ENCODE results near the gene KCNIP4.

Gene KCNIP4

DNA sequence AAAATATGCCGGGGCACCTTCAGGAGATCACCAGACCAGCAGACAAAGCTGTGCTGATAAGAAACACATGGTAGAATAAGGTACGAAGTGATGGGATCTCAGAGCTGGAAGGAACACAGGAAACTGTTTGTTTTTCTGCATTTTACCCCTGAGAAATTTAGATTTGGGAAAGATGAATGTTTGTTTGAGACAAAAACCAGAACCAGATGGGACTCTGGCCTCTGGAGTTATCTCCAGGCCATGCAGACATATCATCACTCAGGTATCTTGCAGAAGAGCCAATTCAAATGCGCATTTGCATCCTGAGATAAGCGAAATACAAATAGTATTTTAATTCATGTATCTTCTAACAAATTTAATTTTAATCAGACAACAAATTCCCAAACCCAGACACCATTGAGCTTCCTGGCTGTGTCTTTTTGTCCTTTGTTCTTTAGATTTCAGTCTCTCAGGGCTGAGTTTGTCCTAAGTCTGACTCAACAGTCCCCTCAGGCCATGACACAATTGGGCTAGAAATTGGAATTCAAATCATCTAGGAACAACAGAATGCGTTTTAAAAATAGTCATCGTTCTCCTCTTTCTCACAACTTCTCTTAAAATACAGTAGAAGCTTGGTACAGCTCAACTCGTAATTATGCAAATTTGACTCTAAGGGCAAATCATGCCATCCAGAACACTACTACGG, 1089.3 kb downstream of the KCNIP4 start:
- Histone ChIP-seq H3K9ac (ENCODE audit: insufficient read length) (no peak overlapping the region), H3K9me3 (ENCODE audit: low read depth, low read length) (no peaks in the 10 kb centered on the region), H3K36me3 (ENCODE audit: insufficient read depth, low read length) (no peaks in the 10 kb centered on the region), H3K27ac (no peak overlapping the region), H3K4me3 (no peak overlapping the region)
- DNase-seq (ENCODE audit: low read depth, low spot score) = no peak
- TF ChIP-seq FOXP2 (optimal IDR thresholded peaks at IDR 0.05; ENCODE audit: control extremely low read depth, extremely low read length, insufficient read depth) (no peak), EZH2 (IDR thresholded peaks at IDR 0.05) (no peak), POLR2AphosphoS5 (IDR thresholded peaks at IDR 0.05; ENCODE audit: borderline replicate concordance, low read depth, low read length) (no peak)

DNA sequence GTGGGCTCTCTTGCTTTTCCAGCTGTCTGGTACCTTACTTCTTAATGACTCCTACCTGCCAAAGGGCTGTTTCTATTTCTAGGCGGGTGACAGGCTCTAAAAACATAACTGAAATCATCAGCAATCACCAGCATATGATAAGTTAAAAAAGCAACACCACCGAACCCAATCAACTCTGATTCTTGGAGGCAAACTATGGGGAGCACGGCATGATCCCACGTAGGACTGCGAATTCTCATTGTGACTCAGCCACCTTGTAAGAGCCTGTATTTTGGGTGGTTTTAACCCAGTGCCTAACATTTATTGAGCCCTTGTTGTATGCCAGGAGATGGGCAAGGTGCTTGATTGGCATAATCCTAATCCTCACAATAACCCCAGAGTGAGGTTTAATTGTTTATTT, 1091.5 kb downstream of the KCNIP4 start:
- H3K36me3 ChIP-seq (ENCODE audit: insufficient read depth, low read length) = no peaks in the 10 kb centered on the region
- no peak overlapping the region for H3K4me3 ChIP-seq
- DNase-seq (ENCODE audit: low read depth, low spot score) = no peak
- TF ChIP-seq EZH2 (IDR thresholded peaks at IDR 0.05) (no peak), POLR2AphosphoS5 (IDR thresholded peaks at IDR 0.05; ENCODE audit: borderline replicate concordance, low read depth, low read length) (no peak), FOXP2 (optimal IDR thresholded peaks at IDR 0.05; ENCODE audit: control extremely low read depth, extremely low read length, insufficient read depth) (no peak)
- H3K27ac ChIP-seq = no peak overlapping the region
- H3K9me3 ChIP-seq (ENCODE audit: low read depth, low read length) = no peaks in the 10 kb centered on the region
- no peak overlapping the region for H3K9ac ChIP-seq (ENCODE audit: insufficient read length)

DNA sequence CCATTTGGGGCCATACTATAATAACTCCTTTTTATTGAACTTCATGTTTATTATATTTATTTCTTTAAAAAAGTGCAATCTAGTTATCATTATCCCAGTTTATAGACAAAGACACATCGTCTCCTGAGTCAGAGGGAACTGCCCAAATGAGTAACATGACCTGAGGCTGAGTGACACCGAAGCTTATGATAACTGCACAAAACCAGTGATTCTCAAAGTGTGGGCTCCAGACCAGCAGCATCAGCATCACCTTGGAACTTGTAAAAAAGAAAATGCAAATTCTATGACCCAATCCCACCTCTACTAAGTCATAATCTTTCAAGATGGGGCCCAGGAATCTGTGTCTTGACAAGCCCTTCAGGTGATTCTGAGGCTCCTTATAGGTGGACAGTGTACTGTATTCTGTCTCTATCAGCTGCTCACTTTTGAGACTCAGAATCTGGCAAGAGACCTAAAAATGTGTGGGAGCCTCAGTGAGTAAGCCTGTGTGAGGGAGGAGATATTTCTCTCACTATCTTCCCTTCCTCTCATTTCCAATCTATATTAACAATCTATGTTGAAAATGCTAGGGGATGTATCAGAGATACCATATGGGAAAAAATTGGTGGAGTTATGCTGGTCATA, 1101.3 kb downstream of the KCNIP4 start:
- TF ChIP-seq POLR2AphosphoS5 (IDR thresholded peaks at IDR 0.05; ENCODE audit: borderline replicate concordance, low read depth, low read length) (no peak), EZH2 (IDR thresholded peaks at IDR 0.05) (no peak), FOXP2 (optimal IDR thresholded peaks at IDR 0.05; ENCODE audit: control extremely low read depth, extremely low read length, insufficient read depth) (no peak)
- H3K9me3 ChIP-seq (ENCODE audit: low read depth, low read length) = no peaks in the 10 kb centered on the region
- no peak overlapping the region for H3K9ac ChIP-seq (ENCODE audit: insufficient read length)
- DNase-seq (ENCODE audit: low read depth, low spot score) = no peak
- no peaks in the 10 kb centered on the region for H3K36me3 ChIP-seq (ENCODE audit: insufficient read depth, low read length)
- no peak overlapping the region for H3K27ac ChIP-seq
- no peak overlapping the region for H3K4me3 ChIP-seq

DNA sequence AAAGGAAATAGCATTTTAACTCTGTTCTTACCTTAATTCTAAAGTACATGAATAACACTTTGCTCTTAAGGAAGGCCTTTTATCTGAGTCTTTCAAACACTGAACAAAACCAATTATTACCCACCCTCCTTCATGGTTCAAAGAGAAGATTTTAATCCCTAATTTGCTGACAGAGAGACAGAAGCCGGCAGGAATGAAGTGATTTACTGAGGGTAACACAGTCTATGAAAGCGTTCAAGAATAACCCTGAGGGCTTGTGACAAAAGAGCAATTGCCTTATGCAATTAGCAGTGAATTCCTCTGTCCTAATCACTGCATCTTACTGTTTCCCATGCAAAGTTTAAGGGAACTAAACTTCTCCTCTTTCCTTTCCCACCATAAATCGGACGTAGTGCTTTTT, 1104.3 kb downstream of the KCNIP4 start:
- no peak overlapping the region for H3K4me3 ChIP-seq
- no peak for DNase-seq (ENCODE audit: low read depth, low spot score)
- no peak overlapping the region for H3K27ac ChIP-seq
- no peak for TF ChIP-seq EZH2 (IDR thresholded peaks at IDR 0.05)
- H3K9me3 ChIP-seq (ENCODE audit: low read depth, low read length) = no peaks in the 10 kb centered on the region
- H3K36me3 ChIP-seq (ENCODE audit: insufficient read depth, low read length) = no peaks in the 10 kb centered on the region
- no peak overlapping the region for H3K9ac ChIP-seq (ENCODE audit: insufficient read length)

DNA sequence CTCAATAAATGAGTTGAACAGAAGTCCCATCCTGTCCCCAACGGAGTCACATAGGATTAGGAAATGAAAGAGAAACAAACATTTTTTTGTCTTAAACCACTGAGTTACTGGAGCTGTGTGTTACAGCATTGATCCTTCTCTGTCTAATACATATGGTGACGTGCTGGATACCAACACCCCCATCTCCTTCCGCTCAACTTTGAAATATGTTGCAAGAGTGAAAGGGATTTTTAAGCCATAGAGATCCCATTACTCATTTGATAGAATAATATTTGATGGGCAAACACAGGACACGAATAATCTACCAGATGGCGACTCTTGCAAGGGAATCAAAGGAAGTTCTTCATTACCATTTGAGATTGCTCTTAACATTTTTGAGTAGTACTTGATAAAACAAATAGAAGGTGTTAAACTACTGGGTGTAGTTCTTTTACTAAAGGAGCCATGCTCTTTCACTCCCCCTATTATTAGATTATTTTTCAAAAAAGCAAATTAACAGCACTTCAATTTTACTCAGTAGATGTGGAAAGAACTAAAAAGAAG, 1107.9 kb downstream of the KCNIP4 start:
- no peak overlapping the region for H3K4me3 ChIP-seq
- H3K27ac ChIP-seq = no peak overlapping the region
- H3K9ac ChIP-seq (ENCODE audit: insufficient read length) = no peak overlapping the region
- TF ChIP-seq POLR2AphosphoS5 (IDR thresholded peaks at IDR 0.05; ENCODE audit: borderline replicate concordance, low read depth, low read length) (no peak), EZH2 (IDR thresholded peaks at IDR 0.05) (no peak), FOXP2 (optimal IDR thresholded peaks at IDR 0.05; ENCODE audit: control extremely low read depth, extremely low read length, insufficient read depth) (no peak)
- no peaks in the 10 kb centered on the region for H3K9me3 ChIP-seq (ENCODE audit: low read depth, low read length)
- no peak for DNase-seq (ENCODE audit: low read depth, low spot score)
- no peaks in the 10 kb centered on the region for H3K36me3 ChIP-seq (ENCODE audit: insufficient read depth, low read length)

DNA sequence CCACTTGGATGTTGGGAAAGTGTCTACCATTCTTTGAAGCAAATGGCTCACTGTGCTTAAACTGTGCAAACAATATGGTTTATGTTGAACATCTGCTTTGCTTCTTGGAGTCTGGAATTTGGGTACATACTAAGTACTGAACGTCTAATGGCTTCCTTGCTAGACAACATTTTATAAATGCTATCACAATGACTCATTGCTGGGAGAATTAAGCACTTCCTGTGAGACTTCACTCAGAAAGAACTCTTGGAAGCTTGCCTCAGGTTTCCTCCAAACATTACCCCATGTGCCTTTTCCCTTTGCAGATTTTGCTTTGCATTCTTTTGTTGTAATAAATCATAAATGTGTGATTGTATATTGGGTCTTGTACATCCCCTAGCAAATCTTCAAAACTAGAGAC, 1108.6 kb downstream of the KCNIP4 start:
- no peak overlapping the region for H3K27ac ChIP-seq
- no peak for TF ChIP-seq POLR2AphosphoS5 (IDR thresholded peaks at IDR 0.05; ENCODE audit: borderline replicate concordance, low read depth, low read length)
- no peak for TF ChIP-seq EZH2 (IDR thresholded peaks at IDR 0.05)
- TF ChIP-seq FOXP2 (optimal IDR thresholded peaks at IDR 0.05; ENCODE audit: control extremely low read depth, extremely low read length, insufficient read depth) = no peak
- no peak overlapping the region for H3K9ac ChIP-seq (ENCODE audit: insufficient read length)
- no peak for DNase-seq (ENCODE audit: low read depth, low spot score)
- H3K36me3 ChIP-seq (ENCODE audit: insufficient read depth, low read length) = no peaks in the 10 kb centered on the region
- H3K4me3 ChIP-seq = no peak overlapping the region
- no peaks in the 10 kb centered on the region for H3K9me3 ChIP-seq (ENCODE audit: low read depth, low read length)

DNA sequence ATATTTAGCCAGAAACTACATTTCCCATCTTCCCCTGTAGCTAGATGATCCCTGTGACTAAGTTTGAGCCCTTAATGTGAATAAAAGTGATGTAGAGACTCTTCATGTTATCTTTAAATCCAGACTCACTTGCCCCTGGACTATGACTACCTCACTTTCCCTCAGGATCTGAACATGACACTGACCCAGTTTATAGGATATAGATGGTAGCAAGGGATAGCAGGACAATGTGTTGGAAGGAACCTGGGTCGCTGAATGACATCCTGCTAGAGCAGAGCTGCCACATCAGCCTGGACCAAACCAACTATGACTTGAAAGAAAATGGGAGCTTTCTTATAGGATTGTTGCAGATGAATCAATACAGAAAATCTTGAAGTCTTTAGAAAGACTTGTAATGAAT, 1110.1 kb downstream of the KCNIP4 start:
- Histone ChIP-seq H3K36me3 (ENCODE audit: insufficient read depth, low read length) (no peaks in the 10 kb centered on the region), H3K27ac (no peak overlapping the region), H3K9ac (ENCODE audit: insufficient read length) (no peak overlapping the region), H3K9me3 (ENCODE audit: low read depth, low read length) (no peaks in the 10 kb centered on the region), H3K4me3 (no peak overlapping the region)
- no peak for TF ChIP-seq FOXP2 (optimal IDR thresholded peaks at IDR 0.05; ENCODE audit: control extremely low read depth, extremely low read length, insufficient read depth)
- no peak for DNase-seq (ENCODE audit: low read depth, low spot score)

DNA sequence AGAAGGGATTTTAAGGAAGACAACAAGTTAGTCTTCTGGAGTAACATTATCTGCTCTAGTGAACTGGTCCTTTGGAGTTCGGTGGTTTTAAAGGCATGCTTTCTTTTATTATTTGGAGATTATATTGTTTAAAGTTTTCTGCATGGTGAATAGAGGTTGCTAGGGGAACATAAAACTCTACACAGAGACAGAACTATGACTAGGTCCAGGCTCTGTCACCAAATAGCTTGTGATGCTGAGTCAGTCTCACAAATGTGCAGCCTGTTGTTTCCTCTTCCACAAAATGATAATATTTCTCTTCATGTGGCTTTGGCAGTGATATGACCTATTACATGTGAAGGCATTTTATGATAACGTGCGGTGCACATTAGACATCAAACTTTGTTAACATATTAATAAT, 1115.7 kb downstream of the KCNIP4 start:
- no peak overlapping the region for H3K4me3 ChIP-seq
- TF ChIP-seq EZH2 (IDR thresholded peaks at IDR 0.05) (no peak), POLR2AphosphoS5 (IDR thresholded peaks at IDR 0.05; ENCODE audit: borderline replicate concordance, low read depth, low read length) (no peak), FOXP2 (optimal IDR thresholded peaks at IDR 0.05; ENCODE audit: control extremely low read depth, extremely low read length, insufficient read depth) (no peak)
- DNase-seq (ENCODE audit: low read depth, low spot score) = no peak
- H3K9ac ChIP-seq (ENCODE audit: insufficient read length) = no peak overlapping the region
- no peak overlapping the region for H3K27ac ChIP-seq
- no peaks in the 10 kb centered on the region for H3K36me3 ChIP-seq (ENCODE audit: insufficient read depth, low read length)
- no peaks in the 10 kb centered on the region for H3K9me3 ChIP-seq (ENCODE audit: low read depth, low read length)

DNA sequence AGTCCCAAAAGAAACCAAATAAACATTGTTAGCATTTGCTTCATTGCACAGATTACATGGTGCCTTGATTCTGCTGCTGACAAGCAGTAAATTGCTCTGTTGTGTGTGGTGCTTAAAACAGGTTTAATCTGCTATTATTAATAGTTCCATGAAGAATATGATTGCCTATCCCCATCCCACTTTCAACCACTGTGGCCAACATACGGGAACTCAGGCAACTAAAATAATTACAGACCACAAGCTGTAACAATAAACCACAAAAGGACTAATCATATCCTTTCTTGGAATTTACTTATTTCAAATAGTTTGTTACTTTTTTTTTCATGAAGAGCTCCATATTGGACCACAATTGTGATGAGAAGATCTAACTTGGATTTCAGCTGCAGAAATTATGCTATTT, 1116.8 kb downstream of the KCNIP4 start:
- Histone ChIP-seq H3K36me3 (ENCODE audit: insufficient read depth, low read length) (no peaks in the 10 kb centered on the region), H3K27ac (no peak overlapping the region), H3K9me3 (ENCODE audit: low read depth, low read length) (no peaks in the 10 kb centered on the region), H3K4me3 (no peak overlapping the region), H3K9ac (ENCODE audit: insufficient read length) (no peak overlapping the region)
- no peak for DNase-seq (ENCODE audit: low read depth, low spot score)
- TF ChIP-seq EZH2 (IDR thresholded peaks at IDR 0.05) = no peak
- TF ChIP-seq FOXP2 (optimal IDR thresholded peaks at IDR 0.05; ENCODE audit: control extremely low read depth, extremely low read length, insufficient read depth) = no peak
- no peak for TF ChIP-seq POLR2AphosphoS5 (IDR thresholded peaks at IDR 0.05; ENCODE audit: borderline replicate concordance, low read depth, low read length)
